GM12875 (cell line): ENCODE results near the gene NEO1.

Experiments used
- H3K4me3 ChIP-seq: one replicate; pipeline ENCODE4 v1.5.1; 2011; ENCODE audit warnings: low read depth, low read length, control low read depth
- TF ChIP-seq, protein P1 (sequence below): IDR thresholded peaks from 2 replicates; pipeline ENCODE4 v1.5.1; 2011; ENCODE audit warnings: low read depth, mild to moderate bottlenecking, control low read depth, inconsistent platforms, low read length, moderate library complexity, borderline replicate concordance; ENCODE audit not compliant: insufficient read depth

Gene NEO1

DNA sequence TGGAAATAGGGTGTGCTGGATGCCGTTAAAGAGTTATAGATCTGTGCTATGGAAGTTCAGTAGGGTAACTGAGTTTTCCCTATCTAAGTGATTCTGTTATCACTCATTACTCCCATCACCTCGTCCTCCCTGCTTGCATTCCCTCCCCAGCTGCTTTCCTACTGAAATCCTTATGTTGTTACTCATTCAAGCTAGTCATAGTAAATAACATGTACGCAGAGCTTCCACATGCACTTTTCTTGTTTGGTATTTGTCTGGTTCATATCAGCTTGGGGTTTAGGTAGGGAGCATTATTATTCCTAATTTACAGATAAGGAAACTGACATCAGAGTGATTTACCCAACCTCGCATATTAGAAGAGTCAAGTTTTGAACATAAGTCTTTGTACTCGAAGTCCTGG is 181.4 kb downstream of the NEO1 start:
- H3K4me3 ChIP-seq = no peak overlapping the region
- TF ChIP-seq, protein P1, sequence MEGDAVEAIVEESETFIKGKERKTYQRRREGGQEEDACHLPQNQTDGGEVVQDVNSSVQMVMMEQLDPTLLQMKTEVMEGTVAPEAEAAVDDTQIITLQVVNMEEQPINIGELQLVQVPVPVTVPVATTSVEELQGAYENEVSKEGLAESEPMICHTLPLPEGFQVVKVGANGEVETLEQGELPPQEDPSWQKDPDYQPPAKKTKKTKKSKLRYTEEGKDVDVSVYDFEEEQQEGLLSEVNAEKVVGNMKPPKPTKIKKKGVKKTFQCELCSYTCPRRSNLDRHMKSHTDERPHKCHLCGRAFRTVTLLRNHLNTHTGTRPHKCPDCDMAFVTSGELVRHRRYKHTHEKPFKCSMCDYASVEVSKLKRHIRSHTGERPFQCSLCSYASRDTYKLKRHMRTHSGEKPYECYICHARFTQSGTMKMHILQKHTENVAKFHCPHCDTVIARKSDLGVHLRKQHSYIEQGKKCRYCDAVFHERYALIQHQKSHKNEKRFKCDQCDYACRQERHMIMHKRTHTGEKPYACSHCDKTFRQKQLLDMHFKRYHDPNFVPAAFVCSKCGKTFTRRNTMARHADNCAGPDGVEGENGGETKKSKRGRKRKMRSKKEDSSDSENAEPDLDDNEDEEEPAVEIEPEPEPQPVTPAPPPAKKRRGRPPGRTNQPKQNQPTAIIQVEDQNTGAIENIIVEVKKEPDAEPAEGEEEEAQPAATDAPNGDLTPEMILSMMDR = no peak

GRCh38 chr15:73237910-73238309 is 185.6 kb downstream of the NEO1 start:
- TF ChIP-seq, protein P1 = no peak
- no peak overlapping the region for H3K4me3 ChIP-seq

GRCh38 chr15:73239564-73240215 is 187.4 kb downstream of the NEO1 start:
- TF ChIP-seq, protein P1 = no peak
- no peak overlapping the region for H3K4me3 ChIP-seq

- TF ChIP-seq, protein P1 = peak; percentile 67; the same call in 1 of the 2 replicates
- H3K4me3 ChIP-seq = no peak overlapping the region
These were observed 188.7 kb downstream of the NEO1 start for GRCh38 chr15:73240866-73241499.

DNA sequence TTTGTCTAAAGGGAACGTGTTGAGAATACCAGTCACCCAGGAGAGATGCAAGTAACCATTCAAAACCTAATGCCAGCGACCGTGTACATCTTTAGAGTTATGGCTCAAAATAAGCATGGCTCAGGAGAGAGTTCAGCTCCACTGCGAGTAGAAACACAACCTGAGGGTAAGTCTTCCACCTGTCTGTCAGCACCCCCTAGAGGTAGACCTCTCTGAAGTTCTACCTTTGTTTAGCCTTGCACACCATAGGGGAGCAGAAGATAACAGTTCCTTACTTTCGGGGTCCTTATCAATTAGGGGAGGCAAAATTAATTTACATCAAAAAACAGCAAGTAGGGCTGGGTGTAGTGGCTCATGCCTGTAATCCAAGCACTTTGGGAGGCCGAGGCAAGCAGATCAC is 192.1 kb downstream of the NEO1 start:
- H3K4me3 ChIP-seq = no peak overlapping the region
- TF ChIP-seq, protein P1 = peak; percentile 60

GRCh38 chr15:73246439-73246838 is 194.2 kb downstream of the NEO1 start:
- TF ChIP-seq, protein P1 = no peak
- no peak overlapping the region for H3K4me3 ChIP-seq

GRCh38 chr15:73246898-73247297 is 194.6 kb downstream of the NEO1 start:
- H3K4me3 ChIP-seq = no peak overlapping the region
- TF ChIP-seq, protein P1 = no peak
